Loucy (cell line): Measurements from ENCODE around the gene PM20D1.

Experiments used
- H2AFZ ChIP-seq: fragments of 200-600 bp; sonication (generic); 2 replicates; pipeline ENCODE4 v1.6.0; 2016; ENCODE audit warnings: antibody characterized with exemption, mild to moderate bottlenecking, low read length, moderate library complexity
- H3F3A ChIP-seq: fragments of 200-600 bp; 2 replicates; pipeline ENCODE4 v1.6.0; 2016; ENCODE audit warnings: antibody characterized with exemption, low read depth, mild to moderate bottlenecking
- H3K27me3 ChIP-seq: fragments of 200-600 bp; sonication (generic); 2 replicates; pipeline ENCODE4 v1.6.1; 2014; ENCODE audit warnings: low read length, mild to moderate bottlenecking; ENCODE audit not compliant: insufficient read depth, poor library complexity, severe bottlenecking
- H3K36me3 ChIP-seq: fragments of 200-600 bp; sonication (generic); 2 replicates; pipeline ENCODE4 v1.6.1; 2016; ENCODE audit warnings: low read length; ENCODE audit not compliant: insufficient read depth
- H3K4me1 ChIP-seq: fragments of 200-600 bp; sonication (generic); 2 replicates; pipeline ENCODE4 v1.5.1; 2014; ENCODE audit warnings: low read length, mild to moderate bottlenecking; ENCODE audit not compliant: insufficient read depth, poor library complexity, severe bottlenecking
- H3K4me2 ChIP-seq: fragments of 200-600 bp; sonication (generic); 2 replicates; pipeline ENCODE4 v1.6.0; 2014; ENCODE audit warnings: antibody characterized with exemption, low read length, low read depth, mild to moderate bottlenecking; ENCODE audit not compliant: poor library complexity, severe bottlenecking
- H3K4me3 ChIP-seq: fragments of 200-600 bp; sonication (generic); 2 replicates; pipeline ENCODE4 v1.5.1; 2014; ENCODE audit warnings: low read length, mild to moderate bottlenecking, mixed read lengths; ENCODE audit not compliant: poor library complexity, severe bottlenecking
- H3K79me2 ChIP-seq: fragments of 200-600 bp; sonication (generic); 2 replicates; pipeline ENCODE4 v1.6.1; 2014; ENCODE audit warnings: low read length; ENCODE audit not compliant: insufficient read depth
- H3K9ac ChIP-seq: fragments of 200-600 bp; sonication (generic); 2 replicates; pipeline ENCODE4 v1.6.0; 2014; ENCODE audit warnings: mild to moderate bottlenecking, low read depth, low read length, moderate library complexity; ENCODE audit not compliant: poor library complexity, severe bottlenecking
- H3K9me2 ChIP-seq: fragments of 200-600 bp; sonication (generic); replicated peaks from 2 replicates; pipeline ENCODE4 v1.6.1; 2016; ENCODE audit warnings: low read depth, low read length, mixed read lengths
- H3K9me3 ChIP-seq: fragments of 200-600 bp; sonication (generic); 2 replicates; pipeline ENCODE4 v1.6.1; 2014; ENCODE audit warnings: mild to moderate bottlenecking, antibody characterized with exemption, low read length, low read depth; ENCODE audit not compliant: insufficient read depth
- H4K20me1 ChIP-seq: fragments of 200-600 bp; sonication (generic); 2 replicates; pipeline ENCODE4 v1.6.0; 2014; ENCODE audit warnings: antibody characterized with exemption, low read length, mild to moderate bottlenecking; ENCODE audit not compliant: insufficient read depth, poor library complexity, severe bottlenecking
- CTCF ChIP-seq: fragments of 200-600 bp; sonication (generic); conservative IDR thresholded peaks from 2 replicates; pipeline ENCODE4 v1.5.1; 2014; ENCODE audit warnings: mild to moderate bottlenecking, antibody characterized with exemption, low read length
- EZH2phosphoT487 ChIP-seq: fragments of 200-600 bp; IDR thresholded peaks from 2 replicates; pipeline ENCODE4 v1.6.1; 2018; ENCODE audit warnings: antibody characterized with exemption, mild to moderate bottlenecking, moderate library complexity, borderline replicate concordance

PM20D1 gene

GRCh38 chr1:205783433-205783795, 66.5 kb downstream of the PM20D1 start:
- TF ChIP-seq EZH2phosphoT487, result no peak
- Histone ChIP-seq H3K9me3 (no peaks in the 10 kb centered on the region), H3K4me1 (peaks cover 8% of the 10 kb centered on the region), H3K9ac (no peak overlapping the region), H2AFZ (no peak overlapping the region), H3K36me3 (no peaks in the 10 kb centered on the region), H3K27me3 (no peaks in the 10 kb centered on the region), H3K4me2 (no peak overlapping the region), H3K4me3 (no peak overlapping the region), H3F3A (no peaks in the 10 kb centered on the region), H3K79me2 (no peaks in the 10 kb centered on the region), H3K9me2 (no peaks in the 10 kb centered on the region), H4K20me1 (no peaks in the 10 kb centered on the region)

- no peaks in the 10 kb centered on the region for H3K36me3 ChIP-seq
- peaks cover 8% of the 10 kb centered on the region for H3K4me1 ChIP-seq
- no peaks in the 10 kb centered on the region for H3K27me3 ChIP-seq
- H3K4me3 ChIP-seq, result no peak overlapping the region
- no peak overlapping the region for H2AFZ ChIP-seq
- H3K79me2 ChIP-seq, result no peaks in the 10 kb centered on the region
- TF ChIP-seq CTCF (peak; percentile 52), EZH2phosphoT487 (no peak)
- no peaks in the 10 kb centered on the region for H4K20me1 ChIP-seq
- no peak overlapping the region for H3K9ac ChIP-seq
- H3K4me2 ChIP-seq, result peak overlapping the region; percentile 50
- no peaks in the 10 kb centered on the region for H3F3A ChIP-seq
- H3K9me3 ChIP-seq, result no peaks in the 10 kb centered on the region
- H3K9me2 ChIP-seq, result no peaks in the 10 kb centered on the region
Observed at GRCh38 chr1:205782627-205783432, 67.1 kb downstream of the PM20D1 start.

GRCh38 chr1:205780335-205780734, 69.6 kb downstream of the PM20D1 start:
- no peaks in the 10 kb centered on the region for H3K27me3 ChIP-seq
- H3K9me2 ChIP-seq, result no peaks in the 10 kb centered on the region
- H3K4me1 ChIP-seq, result peaks cover 14% of the 10 kb centered on the region
- no peaks in the 10 kb centered on the region for H3F3A ChIP-seq
- H3K79me2 ChIP-seq, result no peaks in the 10 kb centered on the region
- no peak overlapping the region for H2AFZ ChIP-seq
- no peaks in the 10 kb centered on the region for H3K36me3 ChIP-seq
- no peaks in the 10 kb centered on the region for H3K9me3 ChIP-seq
- H3K9ac ChIP-seq, result no peak overlapping the region
- H3K4me3 ChIP-seq, result no peak overlapping the region
- TF ChIP-seq EZH2phosphoT487 (no peak), CTCF (no peak)
- no peak overlapping the region for H3K4me2 ChIP-seq
- H4K20me1 ChIP-seq, result no peaks in the 10 kb centered on the region
